SH-SY5Y (cell line): ENCODE results near the gene ADAM19.

Source experiments
- GATA2 ChIP-seq: IDR thresholded peaks from 2 replicates; pipeline ENCODE4 v1.6.1; 2011; ENCODE audit warnings: mild to moderate bottlenecking, low read depth, low read length
- GATA3 ChIP-seq: IDR thresholded peaks from 2 replicates; pipeline ENCODE4 v1.6.1; 2011; ENCODE audit warnings: low read depth, mild to moderate bottlenecking, low read length, moderate library complexity

- TF ChIP-seq GATA3 (no peak), GATA2 (no peak)
These were observed 6.9 kb downstream of the ADAM19 start for GRCh38 chr5:157568720-157569119.
